SK-N-SH treated with all-trans-retinoic acid at 6 μM for 48 hours (cell line): ENCODE data around the gene INSL3.

Source experiments
- ATAC-seq: fragments of 200-7000 bp; cut with Tn5 transposase; 3 replicates; pipeline ENCODE4 v1.9.1; 2020; ENCODE audit warnings: mild to moderate bottlenecking, moderate library complexity
- ARNTL ChIP-seq: fragments of 450-650 bp; formaldehyde crosslinking; IDR thresholded peaks from 2 replicates; pipeline ENCODE4 v1.5.0; 2020; ENCODE audit warnings: low read depth, mild to moderate bottlenecking, moderate library complexity, borderline replicate concordance
- BACH2 ChIP-seq: fragments of 250-450 bp; sonication (Bioruptor Pico); IDR thresholded peaks from 2 replicates; pipeline ENCODE4 v1.9.0; 2021; ENCODE audit warnings: mild to moderate bottlenecking, borderline replicate concordance
- CREB5 ChIP-seq: fragments of 250-450 bp; sonication (Bioruptor Pico); IDR thresholded peaks from 2 replicates; pipeline ENCODE4 v1.5.1; 2020; ENCODE audit warnings: low read depth, mild to moderate bottlenecking, moderate library complexity
- CSDC2 ChIP-seq: fragments of 250-450 bp; sonication (Bioruptor Pico); IDR thresholded peaks from 2 replicates; pipeline ENCODE4 v1.5.0; 2020; ENCODE audit warnings: mild to moderate bottlenecking, moderate library complexity
- ESRRG ChIP-seq: fragments of 250-450 bp; sonication (Bioruptor Pico); IDR thresholded peaks from 2 replicates; pipeline ENCODE4 v1.6.1; 2021; ENCODE audit warnings: mild to moderate bottlenecking
- GLIS3 ChIP-seq: fragments of 250-450 bp; sonication (Bioruptor Pico); IDR thresholded peaks from 2 replicates; pipeline ENCODE4 v1.5.0; 2020; ENCODE audit warnings: mild to moderate bottlenecking, moderate library complexity
- ISL1 ChIP-seq: fragments of 250-450 bp; sonication (Bioruptor Pico); IDR thresholded peaks from 2 replicates; pipeline ENCODE4 v2.1.2; 2022; ENCODE audit warnings: mild to moderate bottlenecking, moderate library complexity
- OSR1 ChIP-seq: fragments of 250-450 bp; sonication (Bioruptor Pico); IDR thresholded peaks from 2 replicates; pipeline ENCODE4 v1.8.0; 2022; ENCODE audit warnings: moderate library complexity, mild to moderate bottlenecking, inconsistent platforms
- POU6F1 ChIP-seq: fragments of 250-450 bp; sonication (Bioruptor Pico); IDR thresholded peaks from 2 replicates; pipeline ENCODE4 v1.8.0; 2021; ENCODE audit warnings: low read depth, mild to moderate bottlenecking, moderate library complexity, borderline replicate concordance
- PPARA ChIP-seq: fragments of 250-450 bp; sonication (Bioruptor Pico); IDR thresholded peaks from 2 replicates; pipeline ENCODE4 v1.5.0; 2020; ENCODE audit warnings: mild to moderate bottlenecking, borderline replicate concordance
- RARB ChIP-seq: fragments of 250-450 bp; sonication (Bioruptor Pico); IDR thresholded peaks from 2 replicates; pipeline ENCODE4 v1.8.0; 2021; ENCODE audit warnings: mild to moderate bottlenecking, moderate library complexity
- SNAI2 ChIP-seq: fragments of 250-450 bp; sonication (Bioruptor Pico); IDR thresholded peaks from 2 replicates; pipeline ENCODE4 v1.5.0; 2020; ENCODE audit warnings: mild to moderate bottlenecking, moderate library complexity
- TCF4 ChIP-seq: fragments of 250-450 bp; sonication (Bioruptor Pico); IDR thresholded peaks from 2 replicates; pipeline ENCODE4 v1.8.0; 2021; ENCODE audit warnings: mild to moderate bottlenecking, moderate library complexity, borderline replicate concordance
- TOX ChIP-seq: fragments of 250-450 bp; sonication (Bioruptor Pico); IDR thresholded peaks from 2 replicates; pipeline ENCODE4 v1.8.0; 2021; ENCODE audit warnings: mild to moderate bottlenecking, moderate library complexity, borderline replicate concordance
- ZC3H10 ChIP-seq: fragments of 250-450 bp; sonication (Bioruptor Pico); IDR thresholded peaks from 2 replicates; pipeline ENCODE4 v1.5.1; 2021; ENCODE audit warnings: mild to moderate bottlenecking, moderate library complexity
- ZFP3 ChIP-seq: fragments of 250-450 bp; sonication (Bioruptor Pico); IDR thresholded peaks from 2 replicates; pipeline ENCODE4 v1.5.0; 2020; ENCODE audit warnings: mild to moderate bottlenecking, moderate library complexity
- ZFP30 ChIP-seq: fragments of 450-650 bp; formaldehyde crosslinking; IDR thresholded peaks from 2 replicates; pipeline ENCODE4 v1.5.0; 2022; ENCODE audit warnings: mild to moderate bottlenecking, moderate library complexity
- ZNF565 ChIP-seq: fragments of 450-650 bp; formaldehyde crosslinking; conservative IDR thresholded peaks from 2 replicates; pipeline ENCODE4 v1.5.0; 2020; ENCODE audit warnings: low read depth, mild to moderate bottlenecking, moderate library complexity
- ZNF70 ChIP-seq: fragments of 450-650 bp; formaldehyde crosslinking; IDR thresholded peaks from 2 replicates; pipeline ENCODE4 v1.5.0; 2020; ENCODE audit warnings: mild to moderate bottlenecking, moderate library complexity
- TF ChIP-seq, protein P1 (sequence below): fragments of 250-450 bp; sonication (Bioruptor Pico); IDR thresholded peaks from 2 replicates; pipeline ENCODE4 v1.8.0; 2020; ENCODE audit warnings: mild to moderate bottlenecking, moderate library complexity, borderline replicate concordance
- TF ChIP-seq, protein P2 (sequence below): fragments of 250-450 bp; sonication (Bioruptor Pico); IDR thresholded peaks from 2 replicates; pipeline ENCODE4 v1.5.1; 2021; ENCODE audit warnings: mild to moderate bottlenecking, moderate library complexity
- TF ChIP-seq, protein P3 (sequence below): fragments of 250-450 bp; sonication (Bioruptor Pico); IDR thresholded peaks from 2 replicates; pipeline ENCODE4 v1.5.0; 2020; ENCODE audit warnings: mild to moderate bottlenecking, moderate library complexity

The INSL3 gene

DNA sequence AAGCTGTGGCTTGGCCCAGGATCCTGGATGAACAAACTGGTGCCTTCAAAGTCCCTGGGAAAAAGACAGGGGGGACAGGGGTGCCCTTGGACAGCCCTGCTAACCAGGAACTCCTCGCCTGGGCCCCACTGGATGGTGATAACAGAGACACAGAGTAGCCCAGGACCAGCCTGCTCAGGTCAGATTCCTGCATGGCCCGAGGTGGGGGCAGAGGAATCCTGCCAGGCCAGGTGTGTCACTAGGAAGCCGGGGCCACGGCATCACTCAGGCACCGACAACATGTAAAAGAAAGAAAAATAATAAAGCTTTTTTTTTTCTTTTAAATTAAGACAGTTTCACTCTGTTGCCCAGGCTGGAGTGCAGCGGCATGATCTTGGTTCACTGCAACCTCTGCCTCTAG, 32.7 kb upstream of the INSL3 start:
- ATAC-seq: no peak
- no peak for TF ChIP-seq CSDC2 (CRISPR knock-in tag)
- no peak for TF ChIP-seq ESRRG (CRISPR knock-in tag)
- no peak for TF ChIP-seq ZNF565 (CRISPR knock-in tag)
- no peak for TF ChIP-seq RARB (CRISPR knock-in tag)
- no peak for TF ChIP-seq ZFP3 (CRISPR knock-in tag)
- no peak for TF ChIP-seq ARNTL (CRISPR knock-in tag)
- no peak for TF ChIP-seq BACH2 (CRISPR knock-in tag)
- TF ChIP-seq PPARA: no peak
- TF ChIP-seq ZC3H10: no peak
- TF ChIP-seq ZNF70 (CRISPR knock-in tag): no peak
- TF ChIP-seq GLIS3 (CRISPR knock-in tag): no peak
- no peak for TF ChIP-seq TOX (CRISPR knock-in tag)
- no peak for TF ChIP-seq POU6F1 (CRISPR knock-in tag)
- no peak for TF ChIP-seq ISL1 (CRISPR knock-in tag)
- TF ChIP-seq OSR1 (CRISPR knock-in tag): no peak
- TF ChIP-seq, protein P1, sequence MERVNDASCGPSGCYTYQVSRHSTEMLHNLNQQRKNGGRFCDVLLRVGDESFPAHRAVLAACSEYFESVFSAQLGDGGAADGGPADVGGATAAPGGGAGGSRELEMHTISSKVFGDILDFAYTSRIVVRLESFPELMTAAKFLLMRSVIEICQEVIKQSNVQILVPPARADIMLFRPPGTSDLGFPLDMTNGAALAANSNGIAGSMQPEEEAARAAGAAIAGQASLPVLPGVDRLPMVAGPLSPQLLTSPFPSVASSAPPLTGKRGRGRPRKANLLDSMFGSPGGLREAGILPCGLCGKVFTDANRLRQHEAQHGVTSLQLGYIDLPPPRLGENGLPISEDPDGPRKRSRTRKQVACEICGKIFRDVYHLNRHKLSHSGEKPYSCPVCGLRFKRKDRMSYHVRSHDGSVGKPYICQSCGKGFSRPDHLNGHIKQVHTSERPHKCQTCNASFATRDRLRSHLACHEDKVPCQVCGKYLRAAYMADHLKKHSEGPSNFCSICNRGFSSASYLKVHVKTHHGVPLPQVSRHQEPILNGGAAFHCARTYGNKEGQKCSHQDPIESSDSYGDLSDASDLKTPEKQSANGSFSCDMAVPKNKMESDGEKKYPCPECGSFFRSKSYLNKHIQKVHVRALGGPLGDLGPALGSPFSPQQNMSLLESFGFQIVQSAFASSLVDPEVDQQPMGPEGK (CRISPR knock-in tag): no peak
- no peak for TF ChIP-seq CREB5 (CRISPR knock-in tag)
- TF ChIP-seq, protein P2, sequence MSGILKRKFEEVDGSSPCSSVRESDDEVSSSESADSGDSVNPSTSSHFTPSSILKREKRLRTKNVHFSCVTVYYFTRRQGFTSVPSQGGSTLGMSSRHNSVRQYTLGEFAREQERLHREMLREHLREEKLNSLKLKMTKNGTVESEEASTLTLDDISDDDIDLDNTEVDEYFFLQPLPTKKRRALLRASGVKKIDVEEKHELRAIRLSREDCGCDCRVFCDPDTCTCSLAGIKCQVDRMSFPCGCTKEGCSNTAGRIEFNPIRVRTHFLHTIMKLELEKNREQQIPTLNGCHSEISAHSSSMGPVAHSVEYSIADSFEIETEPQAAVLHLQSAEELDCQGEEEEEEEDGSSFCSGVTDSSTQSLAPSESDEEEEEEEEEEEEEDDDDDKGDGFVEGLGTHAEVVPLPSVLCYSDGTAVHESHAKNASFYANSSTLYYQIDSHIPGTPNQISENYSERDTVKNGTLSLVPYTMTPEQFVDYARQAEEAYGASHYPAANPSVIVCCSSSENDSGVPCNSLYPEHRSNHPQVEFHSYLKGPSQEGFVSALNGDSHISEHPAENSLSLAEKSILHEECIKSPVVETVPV (CRISPR knock-in tag): no peak
- TF ChIP-seq ZFP30 (CRISPR knock-in tag): no peak
- TF ChIP-seq TCF4: no peak

GRCh38 chr19:17848595-17849292, 27.4 kb upstream of the INSL3 start:
- no peak for ATAC-seq
- TF ChIP-seq ARNTL (CRISPR knock-in tag) (no peak), POU6F1 (CRISPR knock-in tag) (no peak), ZFP3 (CRISPR knock-in tag) (no peak), CSDC2 (CRISPR knock-in tag) (no peak), SNAI2 (CRISPR knock-in tag) (no peak), TOX (CRISPR knock-in tag) (no peak), OSR1 (CRISPR knock-in tag) (no peak), ZNF70 (CRISPR knock-in tag) (no peak), TCF4 (no peak), CREB5 (CRISPR knock-in tag) (no peak), PPARA (no peak), ZFP30 (CRISPR knock-in tag) (no peak), ZC3H10 (no peak), RARB (CRISPR knock-in tag) (no peak)
- TF ChIP-seq, protein P1 (CRISPR knock-in tag): no peak
- TF ChIP-seq, protein P3, sequence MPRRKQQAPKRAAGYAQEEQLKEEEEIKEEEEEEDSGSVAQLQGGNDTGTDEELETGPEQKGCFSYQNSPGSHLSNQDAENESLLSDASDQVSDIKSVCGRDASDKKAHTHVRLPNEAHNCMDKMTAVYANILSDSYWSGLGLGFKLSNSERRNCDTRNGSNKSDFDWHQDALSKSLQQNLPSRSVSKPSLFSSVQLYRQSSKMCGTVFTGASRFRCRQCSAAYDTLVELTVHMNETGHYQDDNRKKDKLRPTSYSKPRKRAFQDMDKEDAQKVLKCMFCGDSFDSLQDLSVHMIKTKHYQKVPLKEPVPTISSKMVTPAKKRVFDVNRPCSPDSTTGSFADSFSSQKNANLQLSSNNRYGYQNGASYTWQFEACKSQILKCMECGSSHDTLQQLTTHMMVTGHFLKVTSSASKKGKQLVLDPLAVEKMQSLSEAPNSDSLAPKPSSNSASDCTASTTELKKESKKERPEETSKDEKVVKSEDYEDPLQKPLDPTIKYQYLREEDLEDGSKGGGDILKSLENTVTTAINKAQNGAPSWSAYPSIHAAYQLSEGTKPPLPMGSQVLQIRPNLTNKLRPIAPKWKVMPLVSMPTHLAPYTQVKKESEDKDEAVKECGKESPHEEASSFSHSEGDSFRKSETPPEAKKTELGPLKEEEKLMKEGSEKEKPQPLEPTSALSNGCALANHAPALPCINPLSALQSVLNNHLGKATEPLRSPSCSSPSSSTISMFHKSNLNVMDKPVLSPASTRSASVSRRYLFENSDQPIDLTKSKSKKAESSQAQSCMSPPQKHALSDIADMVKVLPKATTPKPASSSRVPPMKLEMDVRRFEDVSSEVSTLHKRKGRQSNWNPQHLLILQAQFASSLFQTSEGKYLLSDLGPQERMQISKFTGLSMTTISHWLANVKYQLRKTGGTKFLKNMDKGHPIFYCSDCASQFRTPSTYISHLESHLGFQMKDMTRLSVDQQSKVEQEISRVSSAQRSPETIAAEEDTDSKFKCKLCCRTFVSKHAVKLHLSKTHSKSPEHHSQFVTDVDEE (CRISPR knock-in tag): no peak
- TF ChIP-seq, protein P2 (CRISPR knock-in tag): no peak
